ENCODE data around the gene SALL3.

Gene SALL3

GRCh38 chr18:78981394-78981831 is 1.8 kb downstream of the SALL3 start:
- DNase-seq: no peak

- no peak for DNase-seq
Observed at GRCh38 chr18:78981989-78982620, 2.5 kb downstream of the SALL3 start.

GRCh38 chr18:78983512-78983911 is 3.9 kb downstream of the SALL3 start:
- no peak for DNase-seq

GRCh38 chr18:78984941-78985784 is 5.5 kb downstream of the SALL3 start:
- DNase-seq: peak in 1 of 2 donors; percentile 9

GRCh38 chr18:78986018-78986481 is 6.4 kb downstream of the SALL3 start:
- DNase-seq: no peak

GRCh38 chr18:78991446-78991845 is 11.8 kb downstream of the SALL3 start:
- no peak for DNase-seq

GRCh38 chr18:78992041-78993011 is 12.7 kb downstream of the SALL3 start:
- DNase-seq: no peak

GRCh38 chr18:78993014-78993926 is 13.7 kb downstream of the SALL3 start:
- no peak for DNase-seq

GRCh38 chr18:78994000-78994399 is 14.4 kb downstream of the SALL3 start:
- no peak for DNase-seq

- DNase-seq: no peak
Observed at GRCh38 chr18:78994531-78994930, 14.9 kb downstream of the SALL3 start.

GRCh38 chr18:78994977-78995582 is 15.5 kb downstream of the SALL3 start:
- DNase-seq: no peak

- DNase-seq: no peak
Observed at GRCh38 chr18:78995740-78996395, 16.2 kb downstream of the SALL3 start.

GRCh38 chr18:78996741-78997490 is 17.3 kb downstream of the SALL3 start:
- DNase-seq: no peak

- no peak for DNase-seq
Observed at GRCh38 chr18:78998371-78999071, 18.9 kb downstream of the SALL3 start.

GRCh38 chr18:78999939-79000338 is 20.3 kb downstream of the SALL3 start:
- DNase-seq: no peak

- no peak for DNase-seq
Observed at GRCh38 chr18:79000997-79001396, 21.4 kb downstream of the SALL3 start.

GRCh38 chr18:79005653-79006052 is 26.0 kb downstream of the SALL3 start:
- no peak for DNase-seq

GRCh38 chr18:79006106-79006795 is 26.6 kb downstream of the SALL3 start:
- DNase-seq: no peak

- DNase-seq: no peak
Observed at GRCh38 chr18:79007440-79007839, 27.8 kb downstream of the SALL3 start.

Data from CD4-positive, alpha-beta T cell treated with Interleukin-1 beta for 1 hour (primary cell).